A673 (cell line): ENCODE data around the gene CAGE1. TPM values are rescaled to one million over a fixed set of nuclear protein-coding genes. Genes with fewer than 3 reads are reported as not detected.

ENCODE experiments used
- BruUV-seq: library from RNA; stranded (reverse); fragments of 400-500 nt; replicated peaks from 2 replicates; lab custom pipeline; 2021; lab: Mats Ljungman, UMichigan
- CTCF ChIA-PET: fragments of 300-600 bp; sonication (Branson Sonifier 250); formaldehyde crosslinking; loops from one replicate; lab custom pipeline; 2022; ENCODE audit warnings: antibody characterized with exemption; lab: Charles Lee
- POLR2A ChIA-PET: fragments of 300-600 bp; sonication (Branson Sonifier 250); formaldehyde crosslinking; loops from one replicate; lab custom pipeline; 2022; ENCODE audit warnings: antibody characterized with exemption; ENCODE audit not compliant: low non-redundant PET; lab: Charles Lee
- DNase-seq: peaks from one replicate; pipeline ENCODE4 v3.0.0-alpha.2; 2015; ENCODE audit warnings: low spot score
- H3K27ac ChIP-seq: fragments of 200-600 bp; sonication (generic); 2 replicates; pipeline ENCODE4 v1.5.1; 2016; ENCODE audit warnings: mixed run types, low read depth, mild to moderate bottlenecking, mixed read lengths, antibody characterized with exemption, low read length; ENCODE audit not compliant: poor library complexity, severe bottlenecking
- H3K27me3 ChIP-seq: fragments of 200-600 bp; sonication (generic); replicated peaks from 2 replicates; pipeline ENCODE4 v1.6.1; 2017; ENCODE audit warnings: mixed run types, low read depth, mild to moderate bottlenecking, mixed read lengths, antibody characterized with exemption, low read length; ENCODE audit not compliant: insufficient read depth, poor library complexity
- H3K36me3 ChIP-seq: fragments of 200-600 bp; sonication (generic); 2 replicates; pipeline ENCODE4 v1.6.1; 2016; ENCODE audit warnings: mixed run types, mild to moderate bottlenecking, mixed read lengths, antibody characterized with exemption, low read length; ENCODE audit not compliant: insufficient read depth, poor library complexity, severe bottlenecking
- H3K4me1 ChIP-seq: fragments of 200-600 bp; sonication (generic); 2 replicates; pipeline ENCODE4 v1.6.1; 2017; ENCODE audit warnings: mixed run types, mild to moderate bottlenecking, mixed read lengths, antibody characterized with exemption, low read length; ENCODE audit not compliant: insufficient read depth, poor library complexity, severe bottlenecking
- H3K4me3 ChIP-seq: fragments of 200-600 bp; sonication (generic); 2 replicates; pipeline ENCODE4 v1.5.1; 2016; ENCODE audit warnings: low read depth, mixed run types, mild to moderate bottlenecking, mixed read lengths, low read length; ENCODE audit not compliant: poor library complexity, severe bottlenecking
- H3K9me3 ChIP-seq: fragments of 200-600 bp; sonication (generic); 2 replicates; pipeline ENCODE4 v1.6.1; 2016; ENCODE audit warnings: mixed run types, low read depth, mild to moderate bottlenecking, mixed read lengths, antibody characterized with exemption, low read length; ENCODE audit not compliant: poor library complexity, severe bottlenecking
- CTCF ChIP-seq: fragments of 300-800, 200-600 bp; sonication (generic); conservative IDR thresholded peaks from 2 replicates; pipeline ENCODE4 v1.5.1; 2017; ENCODE audit warnings: low read depth, mild to moderate bottlenecking, antibody characterized with exemption, low read length, moderate library complexity, mixed read lengths
- EZH2 ChIP-seq: fragments of 200-600 bp; sonication (generic); IDR thresholded peaks from 2 replicates; pipeline ENCODE4 v1.6.1; 2017; ENCODE audit warnings: borderline replicate concordance, low read depth, mild to moderate bottlenecking, mixed read lengths, antibody characterized with exemption, low read length; ENCODE audit not compliant: poor library complexity, severe bottlenecking
- intact Hi-C: fragments of 100-400 bp; cut with micrococcal nuclease; formaldehyde crosslinking; loops from one replicate; pipeline ENCODE4 v1.10.0; 2022; ENCODE audit not compliant: unreplicated experiment
- total RNA-seq: library from RNA; stranded (reverse); gene quantifications from 2 replicates; pipeline ENCODE4 v1.2.3, GENCODE V29; 2021

The CAGE1 gene
- total RNA-seq, 1 experiment from 2014 or later, result 0.19 TPM

GRCh38 chr6:7300926-7301325 is 88.6 kb downstream of the CAGE1 start:
- Histone ChIP-seq H3K27ac (no peak overlapping the region), H3K36me3 (peaks cover 99% of the 10 kb centered on the region), H3K4me3 (no peak overlapping the region), H3K4me1 (peaks cover 13% of the 10 kb centered on the region), H3K27me3 (no peaks in the 10 kb centered on the region), H3K9me3 (no peaks in the 10 kb centered on the region)
- intact Hi-C loops, result no loop called here
- TF ChIP-seq EZH2, result no peak
- TF ChIP-seq CTCF, result no peak
- ChIA-PET CTCF (no interaction called here), POLR2A (no interaction called here)
- no peak for DNase-seq
- BruUV-seq, result no TSS peak

GRCh38 chr6:7298113-7298512 is 91.4 kb downstream of the CAGE1 start:
- Histone ChIP-seq H3K27ac (no peak overlapping the region), H3K36me3 (peaks cover 92% of the 10 kb centered on the region), H3K4me3 (no peak overlapping the region), H3K4me1 (peaks cover 20% of the 10 kb centered on the region), H3K9me3 (no peaks in the 10 kb centered on the region), H3K27me3 (no peaks in the 10 kb centered on the region)
- BruUV-seq, result no TSS peak
- POLR2A ChIA-PET, result no interaction called here
- intact Hi-C loops, result no loop called here
- TF ChIP-seq CTCF, result no peak
- TF ChIP-seq EZH2, result no peak
- DNase-seq, result no peak
- CTCF ChIA-PET, result no interaction called here

GRCh38 chr6:7296602-7297001 is 92.9 kb downstream of the CAGE1 start:
- peak overlapping the region; percentile 26 for H3K27ac ChIP-seq
- no peak overlapping the region for H3K4me3 ChIP-seq
- POLR2A ChIA-PET, result no interaction called here
- no TSS peak for BruUV-seq
- peaks cover 87% of the 10 kb centered on the region for H3K36me3 ChIP-seq
- H3K9me3 ChIP-seq, result no peaks in the 10 kb centered on the region
- intact Hi-C loops, result no loop called here
- TF ChIP-seq EZH2 (no peak), CTCF (no peak)
- no peak for DNase-seq
- H3K27me3 ChIP-seq, result no peaks in the 10 kb centered on the region
- CTCF ChIA-PET, result no interaction called here
- H3K4me1 ChIP-seq, result peaks cover 20% of the 10 kb centered on the region
